Activated T-cell treated with anti-CD3 and anti-CD28 coated beads for 48 hours (primary cell): Measurements from ENCODE around the gene DSG1.
"Not testable (repeated sequence)": the region's sequence is repeated elsewhere in the genome, so short reads cannot be mapped to it uniquely, and the experiment has no call there.

Source experiments
- DNase-seq: peaks from one replicate; pipeline ENCODE4 v3.0.0-alpha.2; 2020; ENCODE audit warnings: low read depth

DSG1 gene

DNA sequence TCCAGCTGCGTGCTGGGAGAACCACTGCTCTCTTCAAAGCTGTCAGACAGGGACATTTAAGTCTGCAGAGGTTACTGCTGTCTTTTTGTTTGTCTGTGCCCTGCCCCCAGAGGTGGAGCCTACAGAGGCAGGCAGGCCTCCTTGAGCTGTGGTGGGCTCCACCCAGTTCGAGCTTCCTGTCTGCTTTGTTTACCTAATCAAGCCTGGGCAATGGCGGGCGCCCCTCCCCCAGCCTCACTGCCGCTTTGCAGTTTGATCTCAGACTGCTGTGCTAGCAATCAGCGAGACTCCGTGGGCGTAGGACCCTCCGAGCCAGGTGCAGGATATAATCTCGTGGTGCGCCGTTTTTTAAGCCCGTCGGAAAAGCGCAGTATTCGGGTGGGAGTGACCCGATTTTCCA lies 35.4 kb downstream of the DSG1 start:
- not testable (repeated sequence) for DNase-seq

DNA sequence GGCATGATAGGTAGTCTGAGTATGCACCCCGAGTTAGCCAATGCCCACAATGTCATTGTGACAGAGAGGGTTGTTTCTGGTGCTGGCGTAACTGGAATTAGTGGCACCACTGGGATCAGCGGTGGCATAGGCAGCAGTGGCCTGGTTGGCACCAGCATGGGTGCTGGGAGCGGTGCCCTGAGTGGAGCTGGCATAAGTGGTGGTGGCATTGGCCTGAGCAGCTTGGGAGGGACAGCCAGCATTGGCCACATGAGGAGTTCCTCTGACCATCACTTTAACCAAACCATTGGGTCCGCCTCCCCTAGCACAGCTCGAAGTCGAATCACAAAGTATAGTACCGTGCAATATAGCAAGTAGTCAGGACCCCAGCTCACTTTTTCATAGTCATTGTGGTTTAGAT lies 37.0 kb downstream of the DSG1 start:
- DNase-seq = no peak

DNA sequence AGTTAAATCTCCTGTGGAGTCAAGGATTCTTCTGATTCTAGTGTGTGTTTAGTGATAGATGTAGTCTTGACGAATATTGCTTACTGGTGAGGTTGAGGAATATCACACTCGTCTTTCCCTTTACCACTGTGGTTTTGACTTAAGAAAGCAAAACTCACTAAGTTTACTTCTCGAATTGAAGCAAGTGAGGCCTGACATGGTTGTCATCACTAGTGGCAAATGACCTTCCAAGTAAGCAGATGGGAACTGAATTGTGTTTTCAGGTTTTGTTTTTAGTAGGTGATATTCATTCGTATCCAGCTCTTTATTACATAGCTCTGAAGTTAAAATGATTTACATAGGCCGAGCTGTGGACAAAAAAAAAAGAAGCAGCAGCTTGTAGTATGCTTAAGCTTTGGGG lies 38.1 kb downstream of the DSG1 start:
- DNase-seq = no peak

DNA sequence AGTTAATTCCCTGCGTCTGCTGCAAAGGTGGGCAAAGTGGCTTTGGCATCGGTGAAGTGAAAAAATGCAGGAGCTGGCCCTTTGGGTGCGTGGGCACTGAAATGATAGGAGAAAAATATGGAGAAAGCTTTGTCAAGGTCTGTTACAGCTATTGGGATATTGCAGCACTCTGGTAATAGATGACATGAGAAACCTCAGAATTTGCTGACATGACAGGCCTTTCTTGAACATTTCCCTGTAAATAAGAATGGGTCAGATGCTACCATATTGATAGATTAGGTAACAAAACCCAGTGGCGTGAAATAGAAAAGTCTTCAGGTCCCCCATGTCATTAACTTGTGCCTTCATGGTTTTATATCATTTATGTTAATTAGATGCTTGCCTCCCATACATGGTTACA lies 46.2 kb downstream of the DSG1 start:
- no peak for DNase-seq

DNA sequence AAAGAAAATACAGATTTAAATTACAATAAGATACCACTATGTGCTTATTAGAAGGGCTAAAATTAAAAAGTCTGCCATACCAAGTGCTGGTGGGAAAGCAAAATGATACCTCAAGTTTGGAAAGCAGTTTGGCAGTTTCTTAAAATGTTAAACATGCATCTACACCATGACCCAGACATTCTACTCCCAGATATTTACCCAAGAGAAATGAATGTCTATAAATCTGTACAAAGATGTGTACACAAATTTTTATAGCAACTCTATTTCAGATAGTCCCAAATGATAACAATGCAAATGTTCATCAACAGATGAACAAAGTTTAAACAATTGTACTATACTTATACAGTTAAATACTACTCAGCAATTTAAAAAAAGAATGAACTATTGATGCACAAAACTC lies 51.5 kb downstream of the DSG1 start:
- DNase-seq = no peak

DNA sequence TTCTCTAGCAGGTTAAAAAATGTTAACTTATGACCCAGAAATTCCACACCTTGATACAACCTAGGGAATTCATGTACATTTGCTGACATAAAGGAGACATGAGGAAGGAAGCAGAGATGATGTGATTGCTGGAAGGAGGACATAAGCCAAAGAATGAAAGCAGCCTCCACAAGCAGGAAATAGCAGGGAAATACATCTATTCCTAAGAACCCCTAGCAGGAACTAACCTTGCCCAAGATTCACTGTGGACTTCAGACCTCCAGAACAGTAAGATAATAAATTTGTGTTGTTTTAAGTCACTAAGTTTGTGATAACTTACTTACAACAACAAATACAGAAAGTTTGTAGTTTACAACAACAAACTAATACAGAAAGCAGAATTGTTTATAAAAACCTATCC lies 54.0 kb downstream of the DSG1 start:
- no peak for DNase-seq

DNA sequence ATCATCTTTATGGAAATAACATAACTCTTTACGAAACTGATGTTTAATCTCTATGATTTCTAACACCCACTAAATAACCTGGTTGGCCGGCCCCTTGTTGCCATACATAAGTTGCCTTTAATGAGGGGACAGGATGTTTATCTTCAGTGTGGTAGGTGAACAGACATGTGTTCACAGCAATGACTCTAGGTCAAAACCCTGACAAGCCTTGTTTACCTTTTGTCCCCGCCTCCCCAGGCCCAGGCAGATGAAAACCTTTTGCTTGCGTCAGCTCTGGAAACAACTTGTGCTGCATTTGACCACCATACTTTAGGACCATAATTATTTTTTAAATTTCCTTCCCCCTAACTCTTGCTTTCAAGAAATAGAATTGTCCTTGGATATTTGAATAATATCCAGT lies 55.7 kb downstream of the DSG1 start:
- no peak for DNase-seq

DNA sequence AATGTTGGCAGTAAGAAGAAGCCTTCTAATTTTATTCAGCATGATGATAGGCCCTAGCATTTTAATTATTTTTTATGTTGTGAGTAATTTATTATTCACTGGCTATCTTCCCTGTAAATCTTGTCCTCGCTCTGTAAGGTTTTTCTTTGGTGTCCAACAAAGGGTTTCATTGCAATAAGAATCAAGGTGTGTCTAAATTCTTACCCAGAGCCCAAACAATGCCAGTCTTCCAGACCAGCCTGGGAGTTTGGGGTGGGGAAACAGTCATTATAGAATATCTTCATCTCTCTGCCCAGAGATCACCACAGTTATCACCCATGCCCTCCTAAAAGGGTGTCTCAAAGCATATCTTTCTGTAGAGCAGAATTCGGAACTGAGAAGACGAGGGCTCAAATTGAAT lies 58.5 kb downstream of the DSG1 start, which contains the start of gene DSG4:
TSS of gene DSG4 (plus strand) at position 301 of the 400 bp plus-strand sequence. CDS start 135 bp downstream, outside the sequence.
- DNase-seq = no peak

DNA sequence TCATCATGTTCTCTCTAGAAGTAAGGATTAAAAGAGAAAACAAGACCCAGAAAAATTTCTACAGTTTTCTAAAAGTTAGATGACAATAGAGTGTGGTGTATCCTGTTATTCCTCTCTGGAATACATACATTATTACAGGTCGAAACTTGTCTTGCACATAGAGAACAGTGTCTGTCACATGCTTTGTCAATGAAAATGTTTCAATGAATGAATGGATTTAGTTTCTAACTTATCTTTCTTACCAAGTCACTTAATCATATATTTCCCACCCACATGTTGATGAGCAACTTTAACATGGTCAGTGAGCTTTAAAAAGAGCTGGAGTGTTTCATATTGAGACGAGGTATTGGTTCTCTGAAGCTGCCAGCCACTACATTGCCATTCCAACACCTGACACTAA lies 63.0 kb downstream of the DSG1 start:
- no peak for DNase-seq

DNA sequence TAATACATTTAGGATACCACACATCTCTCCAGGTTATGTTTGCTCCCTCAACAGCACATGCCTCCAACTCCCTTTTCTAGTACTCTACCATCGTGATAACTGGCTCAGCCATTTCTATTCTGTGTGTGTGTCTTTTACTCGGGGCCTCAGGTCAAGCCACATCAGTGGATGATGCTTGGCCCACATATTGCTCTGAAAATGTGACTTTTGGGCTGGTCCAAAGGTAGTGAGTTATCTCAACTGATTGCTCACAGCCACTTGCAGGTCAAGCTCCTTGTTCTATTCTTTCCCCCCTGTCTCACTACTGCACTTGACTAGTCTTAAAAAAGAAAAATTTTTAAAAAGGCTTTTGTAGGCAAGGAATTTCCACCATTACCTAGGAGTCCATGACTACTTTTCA lies 64.1 kb downstream of the DSG1 start:
- DNase-seq = no peak

DNA sequence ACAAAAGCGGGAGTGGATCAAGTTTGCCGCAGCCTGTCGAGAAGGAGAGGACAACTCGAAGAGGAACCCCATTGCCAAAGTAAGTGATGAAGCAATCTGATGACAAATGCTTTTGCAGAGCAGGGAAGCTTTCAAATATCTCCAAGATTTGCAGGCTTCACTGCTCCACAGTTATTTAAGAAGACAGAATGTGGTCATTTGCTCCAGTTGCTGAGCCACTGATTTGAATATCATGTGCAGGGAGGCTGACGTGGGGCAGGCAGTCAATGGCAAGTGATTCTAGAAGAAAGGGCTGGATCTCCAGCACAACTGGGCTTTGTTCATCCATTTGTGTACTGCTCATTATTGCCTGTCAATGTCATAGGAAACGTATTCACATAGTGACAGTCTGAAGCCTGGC lies 68.8 kb downstream of the DSG1 start:
- no peak for DNase-seq

DNA sequence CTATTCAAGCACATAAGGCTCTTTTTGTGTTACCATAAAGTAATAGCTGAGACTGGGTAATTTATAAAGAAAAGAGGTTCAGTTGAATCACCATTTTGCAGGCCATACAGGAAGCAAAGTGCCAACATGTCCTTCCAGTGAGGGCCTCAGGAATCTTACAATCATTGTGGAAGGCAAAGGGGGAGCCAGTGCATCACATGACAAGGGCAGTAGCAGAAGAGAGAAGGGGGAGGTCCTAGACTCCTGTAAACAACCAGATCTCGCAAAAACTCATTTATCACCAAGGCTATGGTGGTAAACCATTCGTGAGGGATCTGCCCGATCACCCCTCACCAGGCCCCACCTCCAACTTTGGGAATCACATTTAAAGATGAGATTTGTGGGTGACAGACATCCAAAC lies 75.3 kb downstream of the DSG1 start:
- no peak for DNase-seq

DNA sequence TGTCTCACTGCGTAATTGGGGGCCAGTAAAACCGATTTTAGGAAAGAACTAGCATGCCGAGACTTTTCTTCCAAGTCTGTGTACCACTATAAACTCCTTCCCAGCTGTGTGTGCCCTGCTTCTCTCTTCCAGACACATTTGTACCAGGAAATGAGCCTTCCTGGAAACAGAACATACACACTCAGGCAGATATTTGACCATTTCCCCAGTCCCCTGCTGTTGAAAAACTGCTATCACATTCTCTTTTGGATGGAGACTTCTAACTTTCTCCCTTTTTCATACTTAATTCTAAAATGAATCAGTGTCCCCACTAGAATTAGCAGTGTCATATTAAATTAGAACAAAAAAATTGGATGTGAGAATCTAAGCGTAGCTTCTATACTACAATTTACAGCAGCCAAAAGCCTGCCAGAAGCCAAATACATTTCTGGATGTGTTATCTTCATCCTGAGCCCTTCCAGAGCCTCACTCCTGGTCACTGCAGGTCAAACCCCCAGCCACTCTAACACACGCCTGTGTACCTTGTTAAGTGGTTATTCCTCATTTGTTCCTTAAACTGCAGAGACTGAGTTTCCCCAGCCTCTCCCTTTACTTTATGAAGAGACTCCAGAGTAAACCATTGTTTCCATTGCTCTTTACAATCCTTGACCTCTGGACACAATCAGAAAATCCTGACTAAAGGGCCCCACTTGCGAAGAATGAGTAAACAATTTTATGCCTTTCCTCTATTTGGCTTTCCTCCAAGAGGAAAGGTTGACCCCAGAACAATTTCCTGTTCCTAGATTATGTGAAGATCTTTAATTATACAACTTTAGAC lies 79.0 kb downstream of the DSG1 start:
- no peak for DNase-seq

DNA sequence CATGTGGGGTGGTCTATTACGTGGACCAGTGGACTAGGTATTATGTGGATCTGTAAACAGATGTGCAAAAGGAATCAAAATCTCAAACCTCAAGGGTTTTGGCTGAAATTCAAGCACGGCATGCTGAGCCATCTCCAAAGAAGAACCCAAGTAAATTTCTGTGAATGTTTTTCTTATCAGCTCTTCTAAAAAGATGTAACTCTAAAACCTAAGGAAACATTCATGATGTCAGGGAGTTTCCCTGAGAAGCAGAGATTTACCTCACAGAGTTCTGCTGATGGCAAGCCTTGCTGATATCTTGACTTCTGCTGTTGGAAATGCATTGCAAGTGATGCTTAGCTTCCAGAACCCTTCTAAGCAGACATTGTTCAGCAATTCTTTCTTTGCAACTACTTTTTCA lies 80.2 kb downstream of the DSG1 start:
- DNase-seq = no peak

DNA sequence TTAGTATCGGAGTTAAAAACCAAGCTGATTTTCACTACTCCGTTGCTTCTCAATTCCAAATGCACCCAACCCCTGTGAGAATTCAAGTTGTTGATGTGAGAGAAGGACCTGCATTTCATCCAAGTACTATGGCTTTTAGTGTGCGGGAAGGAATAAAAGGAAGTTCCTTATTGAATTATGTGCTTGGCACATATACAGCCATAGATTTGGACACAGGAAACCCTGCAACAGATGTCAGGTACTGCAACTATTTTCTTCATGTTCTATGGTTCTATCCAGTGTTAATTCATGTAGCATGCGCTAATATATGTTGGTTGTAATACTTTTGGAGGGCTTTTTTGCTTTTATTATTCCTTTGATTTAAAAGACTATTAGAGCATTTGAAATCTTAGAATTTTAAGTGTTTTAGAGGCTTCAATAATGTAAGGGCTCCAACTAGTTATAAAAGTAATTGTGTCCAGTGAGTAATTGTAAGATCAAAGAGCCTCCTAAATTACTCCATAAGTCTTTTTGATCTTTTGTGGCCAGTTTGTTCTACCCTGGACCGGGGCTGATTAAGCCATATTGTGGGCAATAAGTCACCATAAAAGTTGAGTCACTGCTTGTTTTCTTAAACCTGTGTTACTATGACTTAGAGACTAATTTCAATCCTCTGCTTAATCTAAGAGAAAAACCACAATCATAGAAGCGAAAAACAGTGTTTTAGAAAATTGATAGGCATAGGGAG lies 81.5 kb downstream of the DSG1 start:
- DNase-seq = no peak

DNA sequence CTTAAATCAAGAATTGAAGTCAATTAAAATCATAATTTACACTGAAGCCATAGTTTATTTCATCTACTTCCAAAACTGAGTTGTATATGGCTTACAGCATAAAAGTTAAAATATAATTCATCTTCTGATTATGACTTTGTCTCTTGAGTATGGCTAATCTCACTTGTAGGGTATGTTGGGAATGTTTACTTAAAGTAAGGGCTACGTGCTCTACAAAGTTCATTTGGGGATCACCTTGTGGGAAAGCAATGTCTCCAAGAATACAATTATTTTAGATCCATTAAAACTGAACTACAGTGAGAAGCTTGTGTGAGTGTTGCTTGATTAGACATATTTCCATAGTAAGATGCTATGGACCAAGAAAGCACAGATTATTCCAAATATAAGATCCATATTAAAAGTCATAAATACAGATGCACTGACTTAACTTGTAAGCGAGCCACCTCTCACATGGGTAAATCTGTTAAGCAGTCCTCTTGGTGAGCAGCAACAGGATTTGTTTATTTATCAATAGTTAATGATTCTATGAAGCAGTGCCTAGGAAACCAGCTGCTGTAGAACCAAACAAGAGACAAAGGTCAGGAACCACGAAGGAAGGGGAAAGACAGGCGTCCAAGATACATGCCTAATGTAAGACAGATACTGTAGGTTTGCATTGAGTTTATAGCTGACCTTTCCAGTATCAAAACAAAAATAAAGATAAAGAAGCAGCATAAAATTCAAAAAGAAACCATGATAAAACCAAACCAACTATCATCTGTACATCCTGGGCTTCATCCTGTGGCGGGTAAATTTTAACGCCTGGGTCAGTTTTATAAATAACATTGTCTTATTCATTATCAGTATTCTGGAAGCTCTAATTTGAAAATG lies 83.4 kb downstream of the DSG1 start:
- DNase-seq = no peak

DNA sequence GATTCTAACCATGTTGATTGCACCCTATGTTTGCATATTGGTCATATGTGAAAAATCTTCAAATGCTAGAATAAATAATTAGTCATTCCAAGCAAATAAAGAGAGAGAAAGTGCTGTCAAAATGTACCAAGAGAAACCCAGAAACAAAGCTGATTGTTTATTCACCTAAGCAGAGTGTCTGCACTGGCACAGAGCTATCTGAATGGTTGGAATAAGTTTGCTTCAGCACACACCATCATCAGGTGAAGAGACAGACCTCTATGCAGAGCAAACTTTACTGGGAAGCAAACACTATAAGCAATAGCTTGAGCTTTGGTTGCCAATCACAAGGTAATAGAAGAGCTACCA lies 84.0 kb downstream of the DSG1 start:
- no peak for DNase-seq

DNA sequence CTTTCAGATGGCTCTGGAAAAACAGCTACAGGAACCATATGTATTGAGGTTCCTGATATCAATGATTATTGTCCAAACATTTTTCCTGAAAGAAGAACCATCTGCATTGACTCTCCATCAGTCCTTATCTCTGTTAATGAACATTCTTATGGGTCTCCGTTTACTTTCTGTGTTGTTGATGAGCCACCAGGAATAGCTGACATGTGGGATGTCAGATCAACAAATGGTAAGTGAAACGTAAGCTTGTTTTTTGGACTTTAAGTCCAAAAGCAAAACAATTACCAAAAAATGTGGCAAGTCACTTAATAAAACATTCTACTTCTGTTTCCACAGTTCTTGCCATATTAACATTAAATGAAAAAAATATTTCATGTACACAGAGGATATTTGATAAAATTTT lies 85.4 kb downstream of the DSG1 start:
- DNase-seq = no peak
